HL-60/S4 treated with phorbol 12-myristate 13-acetate at 8.2 ng/mL for 4 days and 3 days (cell line): ENCODE data around the gene NCK1.

Experiments used
- in situ Hi-C: fragments of 300-500 bp; cut with MboI; formaldehyde crosslinking; loops from 2 replicates; pipeline ENCODE4 v1.15.0; 2022; ENCODE audit warnings: low sequenced_read_pairs

NCK1 gene

DNA sequence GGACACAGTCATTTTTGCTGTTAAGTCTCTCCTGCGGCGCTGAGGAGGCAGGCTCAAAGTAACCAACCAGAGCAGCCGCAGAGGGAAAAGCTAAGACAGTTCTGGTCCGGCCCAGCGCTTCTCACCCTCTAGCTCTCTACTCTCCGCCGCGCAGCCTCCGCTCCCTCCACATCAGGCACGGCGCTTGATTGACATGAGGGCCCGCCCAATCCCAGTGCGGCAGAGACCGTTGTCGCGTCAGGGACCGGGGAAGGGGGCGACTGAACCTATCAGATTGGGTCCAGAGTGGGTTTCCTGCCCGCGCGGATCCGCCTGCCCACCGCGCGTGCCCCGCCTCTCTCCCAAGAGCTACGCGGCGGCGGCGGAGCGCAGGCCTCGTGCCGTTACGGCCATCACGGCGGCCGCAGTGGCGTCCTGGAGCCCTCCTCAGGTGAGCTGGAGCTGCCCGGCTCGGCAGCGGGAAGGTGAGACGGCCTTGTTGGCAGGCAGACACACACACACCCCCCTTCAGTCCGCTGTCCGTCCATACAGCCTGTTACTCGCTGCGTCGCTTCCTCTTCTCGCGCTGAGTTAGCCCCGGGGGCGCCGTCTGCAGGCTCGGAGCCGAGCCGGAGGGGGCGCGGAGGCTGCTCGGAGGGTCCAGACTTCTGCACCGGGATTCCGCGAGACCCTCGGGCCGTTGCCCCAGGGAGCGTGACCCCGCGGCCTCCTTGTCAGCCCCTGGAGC is at the start of gene NCK1:
Gene NCK1 (plus strand): TSS at position 319 of the 727 bp plus-strand sequence. CDS start 65,794 bp downstream, outside the sequence.
- in situ Hi-C loops = no loop called here

DNA sequence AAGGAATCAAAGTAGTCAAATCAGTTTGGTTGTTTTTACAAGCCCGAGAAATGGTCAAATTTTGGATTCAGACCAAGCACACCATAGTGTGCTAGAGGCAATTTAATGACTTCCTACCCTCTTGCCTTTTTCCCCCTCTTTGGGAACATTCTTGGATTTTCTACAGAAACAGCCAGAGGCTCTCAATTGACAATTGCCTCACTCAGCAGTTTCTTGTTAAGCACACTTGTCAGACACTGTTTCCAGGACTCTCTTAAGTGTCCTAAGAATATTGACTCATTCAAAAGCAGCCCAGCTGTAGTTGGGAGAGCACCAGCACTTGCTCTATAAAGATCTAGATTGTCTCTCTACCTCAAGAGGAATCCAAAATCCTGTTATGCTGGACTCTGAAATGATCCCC is 44.6 kb upstream of the NCK1 start:
- in situ Hi-C loops = no loop called here

DNA sequence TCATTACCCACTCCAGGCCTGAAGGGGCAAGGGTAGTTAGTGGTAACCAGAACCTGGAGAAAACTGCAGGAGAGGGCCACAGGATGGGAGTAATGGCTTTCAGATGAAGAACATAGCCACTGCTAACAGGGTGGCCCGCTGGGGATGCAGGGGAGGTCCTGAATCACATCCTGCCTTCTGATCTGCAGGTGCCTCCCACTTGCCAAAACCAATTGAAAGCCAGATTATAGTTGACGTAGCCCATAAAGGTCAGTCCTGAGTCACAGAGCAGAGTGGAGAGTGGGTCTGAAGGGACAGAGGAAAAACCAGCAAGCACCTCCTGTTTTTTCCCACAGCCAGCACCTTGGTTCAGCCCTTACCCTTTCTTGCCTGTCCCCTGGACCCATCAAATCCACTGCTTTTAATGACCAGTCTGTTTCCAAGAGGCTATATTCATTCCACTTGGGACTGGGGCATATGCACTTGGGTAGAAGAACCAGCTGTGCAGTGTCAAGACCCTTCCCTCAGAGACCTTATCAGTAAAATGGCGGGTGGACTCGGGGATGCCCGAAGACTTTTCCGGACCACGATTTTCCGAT is 43.7 kb upstream of the NCK1 start:
- in situ Hi-C loops = no loop called here

DNA sequence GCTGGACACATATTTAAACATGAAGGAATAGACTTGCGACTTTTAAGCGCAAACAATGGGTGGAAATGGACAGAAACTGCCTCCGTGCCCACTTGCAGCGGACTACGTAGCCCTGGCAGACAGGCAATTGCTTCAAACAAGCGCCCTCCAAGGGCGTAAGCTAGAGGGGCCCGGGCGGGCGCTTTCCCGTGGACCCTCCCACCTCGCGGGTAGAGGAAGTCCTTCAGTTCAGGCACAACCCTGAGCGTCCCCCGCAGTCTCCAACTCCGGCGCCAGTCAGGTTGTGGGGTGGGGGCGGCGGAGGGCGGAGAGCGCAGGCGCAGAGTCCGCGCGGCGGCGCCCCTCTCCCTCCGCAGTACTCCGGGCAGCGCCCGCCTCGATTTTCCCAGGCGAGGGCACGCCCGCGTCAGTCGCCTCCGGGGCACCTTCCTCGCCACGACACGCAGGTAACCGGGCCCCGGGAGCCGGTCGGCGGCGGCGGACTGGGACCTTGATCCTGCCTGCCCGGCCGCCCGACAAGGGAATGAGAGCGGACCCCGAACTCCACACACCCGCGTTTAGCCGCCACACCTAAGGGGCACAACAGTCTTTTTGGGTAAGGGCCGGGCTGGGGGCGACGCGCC is 43.1 kb upstream of the NCK1 start, which contains the start of gene SLC35G2:
Gene SLC35G2 (plus strand): TSS at position 358 of the 623 bp plus-strand sequence. CDS start 35,335 bp downstream, outside the sequence.
- in situ Hi-C loops = no loop called here

DNA sequence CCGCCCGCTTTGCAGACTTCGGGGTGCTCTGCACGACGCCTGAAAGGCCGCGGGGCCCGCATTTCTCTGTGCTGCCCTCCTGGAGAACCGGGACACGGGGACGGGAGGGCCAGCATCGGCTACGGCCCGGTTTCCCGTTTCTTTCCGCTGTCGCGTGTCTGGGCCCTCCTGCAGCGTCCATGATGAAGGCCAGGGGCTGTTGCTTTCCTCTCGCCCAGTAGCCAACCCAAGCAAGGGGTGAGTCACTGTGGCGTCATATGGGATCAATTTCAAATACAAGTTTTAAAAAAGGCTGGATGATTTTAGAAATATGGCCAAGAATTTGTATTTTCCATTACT is 42.6 kb upstream of the NCK1 start:
- in situ Hi-C loops = no loop called here

DNA sequence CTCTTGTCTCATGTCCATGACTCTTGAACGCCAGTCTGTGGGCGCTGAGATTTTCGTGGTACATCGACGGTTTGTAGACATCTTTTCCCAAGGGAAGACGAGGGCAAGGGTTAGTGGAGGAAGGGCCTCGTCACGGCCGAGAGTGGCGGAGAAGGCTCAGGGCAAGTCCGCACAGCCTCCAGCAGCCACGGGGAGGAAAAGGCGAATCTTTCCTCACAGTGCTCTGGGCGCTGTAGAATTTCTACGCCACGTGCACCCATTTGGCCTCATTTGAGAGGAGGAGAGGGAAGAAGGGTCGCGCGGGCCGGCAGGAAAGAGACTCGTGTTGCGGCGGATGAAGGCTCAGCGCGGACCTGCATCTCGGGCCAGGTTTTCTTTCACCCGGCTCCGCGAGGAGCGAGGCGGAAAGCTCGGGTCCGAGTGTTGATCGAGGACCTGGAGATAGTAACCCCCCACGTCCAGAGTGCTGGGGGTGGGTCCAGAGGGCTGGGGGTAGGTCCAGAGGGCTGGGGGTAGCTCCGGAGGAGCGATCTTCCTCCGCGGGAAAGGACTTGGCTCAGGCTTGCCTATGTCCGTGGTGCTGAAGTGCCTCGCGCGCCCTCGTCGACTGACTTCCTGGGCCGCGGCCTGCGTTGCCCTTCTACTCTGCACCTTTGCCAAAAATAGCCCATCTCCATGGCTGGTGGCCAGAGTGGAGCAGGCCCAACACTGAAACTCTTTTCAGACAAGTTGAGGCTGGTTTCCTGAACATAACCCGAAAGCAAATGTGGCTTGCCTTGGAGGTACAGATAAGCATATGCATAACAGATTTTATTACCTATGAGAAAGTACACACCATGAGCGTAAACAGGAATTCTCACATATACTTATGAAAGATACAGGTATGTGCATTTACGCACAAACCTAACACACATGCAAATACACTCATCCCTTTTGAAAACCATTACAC is 42.0 kb upstream of the NCK1 start:
- in situ Hi-C loops = no loop called here

DNA sequence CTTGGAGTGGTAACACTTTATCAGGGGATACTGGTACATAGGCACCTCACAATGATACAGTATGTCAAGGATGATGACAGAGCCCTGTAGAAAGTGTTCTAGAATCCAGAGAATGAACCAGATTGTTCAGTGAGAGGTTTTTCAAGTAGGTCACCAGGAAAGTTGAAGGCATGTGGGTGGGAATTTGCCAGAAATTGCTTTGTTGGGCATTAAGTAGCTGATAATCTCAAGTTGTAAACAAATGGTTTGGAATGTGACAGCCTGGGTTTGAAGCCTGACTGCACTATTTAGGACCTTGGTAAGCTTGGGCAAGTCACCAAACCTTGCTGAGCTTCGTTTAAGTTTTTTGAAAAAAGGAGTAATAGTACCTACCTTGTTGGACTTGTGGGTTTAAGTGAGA is 30.5 kb upstream of the NCK1 start:
- in situ Hi-C loops = no loop called here

DNA sequence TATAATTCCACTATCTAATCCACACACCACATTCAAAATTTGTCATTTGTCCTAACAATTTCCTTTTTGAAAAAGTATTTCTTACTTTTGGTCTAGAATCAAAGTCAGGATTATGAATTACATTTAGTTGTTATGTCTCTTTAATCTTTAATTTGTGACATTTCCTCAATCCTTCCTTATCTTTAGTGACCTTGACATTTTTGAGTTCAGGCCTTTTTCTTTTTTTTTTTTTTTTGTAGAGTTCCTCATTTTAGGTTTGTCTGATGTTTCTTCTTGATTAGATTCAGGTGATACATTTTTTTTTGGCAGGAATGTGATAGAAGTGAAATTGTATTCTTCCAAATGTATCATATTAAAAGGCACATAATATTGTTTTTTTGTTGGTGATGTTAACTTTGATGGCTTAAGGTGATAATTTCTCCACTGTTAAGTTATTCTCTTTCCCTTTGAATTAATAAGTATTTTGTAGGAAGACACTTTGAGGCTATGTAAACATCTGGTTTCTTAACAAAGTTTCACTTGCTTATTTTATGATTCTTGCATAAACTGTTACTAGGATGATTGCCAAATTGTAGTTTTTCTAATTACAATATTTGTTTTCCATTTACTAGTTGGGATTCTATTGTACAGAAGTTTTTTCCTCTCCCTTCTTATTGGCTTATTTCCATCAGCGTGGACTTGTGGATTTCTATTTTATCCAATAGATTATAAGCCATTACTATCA is 26.8 kb upstream of the NCK1 start:
- in situ Hi-C loops = no loop called here

DNA sequence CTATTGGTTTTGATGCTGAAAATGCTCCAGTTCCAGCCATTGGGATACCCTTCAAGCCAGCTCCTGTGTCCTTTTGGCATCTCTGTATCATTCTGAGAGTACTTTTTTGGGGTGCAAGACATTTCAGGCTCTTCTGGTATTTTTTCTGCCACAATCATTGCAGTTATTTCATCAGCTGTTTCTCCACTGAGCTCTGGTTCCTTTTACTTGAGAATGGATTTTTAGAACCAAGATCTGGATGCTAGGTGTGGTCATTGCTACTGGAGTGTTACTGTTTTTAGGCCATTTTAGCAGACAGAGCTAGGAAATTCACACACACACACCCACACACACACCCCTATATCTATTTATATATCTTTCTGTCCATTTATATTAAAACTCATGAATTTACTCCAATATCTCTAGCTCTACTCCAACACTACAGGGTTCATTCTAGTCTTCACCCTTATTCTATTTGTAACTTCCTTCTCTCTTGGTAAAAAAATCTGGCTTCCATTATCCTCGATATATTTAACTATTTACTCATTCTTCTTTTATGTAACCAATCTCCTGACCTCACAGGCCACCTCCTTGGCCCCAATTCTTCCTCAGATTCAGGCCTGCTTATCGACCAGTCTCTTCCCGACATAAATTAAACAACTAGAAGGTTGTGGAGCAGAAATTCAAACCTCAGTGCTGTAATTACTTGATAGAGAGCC is 26.0 kb upstream of the NCK1 start:
- in situ Hi-C loops = no loop called here

DNA sequence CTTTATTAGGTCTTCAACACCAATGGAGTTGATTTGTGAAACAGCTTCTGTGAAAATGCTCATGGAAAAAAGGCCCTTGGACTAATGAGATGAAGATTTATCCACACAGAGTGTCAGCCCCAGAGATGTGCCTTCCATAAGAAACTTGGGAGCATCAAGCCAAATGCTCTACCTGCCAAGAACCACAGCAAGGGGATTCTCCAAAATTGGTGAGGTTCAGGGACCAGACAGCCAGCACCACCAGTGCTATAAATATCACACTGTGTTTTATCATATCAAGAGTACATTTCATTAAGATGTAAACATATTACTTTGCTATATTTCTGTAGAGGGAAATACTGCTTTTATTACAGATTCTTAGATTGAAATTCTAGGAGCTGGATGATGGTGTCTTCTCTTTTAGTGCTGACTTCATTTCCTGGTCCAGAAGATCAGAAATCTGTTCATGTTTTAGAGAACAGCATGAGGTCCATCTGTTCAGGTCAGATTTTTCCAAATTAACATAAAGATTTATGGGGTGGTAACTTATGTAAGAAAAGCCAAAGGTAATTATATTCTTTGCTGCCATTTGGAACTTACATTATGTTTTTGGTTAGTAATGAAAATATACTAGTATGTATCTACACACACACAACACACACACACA is 25.4 kb upstream of the NCK1 start:
- in situ Hi-C loops = no loop called here

DNA sequence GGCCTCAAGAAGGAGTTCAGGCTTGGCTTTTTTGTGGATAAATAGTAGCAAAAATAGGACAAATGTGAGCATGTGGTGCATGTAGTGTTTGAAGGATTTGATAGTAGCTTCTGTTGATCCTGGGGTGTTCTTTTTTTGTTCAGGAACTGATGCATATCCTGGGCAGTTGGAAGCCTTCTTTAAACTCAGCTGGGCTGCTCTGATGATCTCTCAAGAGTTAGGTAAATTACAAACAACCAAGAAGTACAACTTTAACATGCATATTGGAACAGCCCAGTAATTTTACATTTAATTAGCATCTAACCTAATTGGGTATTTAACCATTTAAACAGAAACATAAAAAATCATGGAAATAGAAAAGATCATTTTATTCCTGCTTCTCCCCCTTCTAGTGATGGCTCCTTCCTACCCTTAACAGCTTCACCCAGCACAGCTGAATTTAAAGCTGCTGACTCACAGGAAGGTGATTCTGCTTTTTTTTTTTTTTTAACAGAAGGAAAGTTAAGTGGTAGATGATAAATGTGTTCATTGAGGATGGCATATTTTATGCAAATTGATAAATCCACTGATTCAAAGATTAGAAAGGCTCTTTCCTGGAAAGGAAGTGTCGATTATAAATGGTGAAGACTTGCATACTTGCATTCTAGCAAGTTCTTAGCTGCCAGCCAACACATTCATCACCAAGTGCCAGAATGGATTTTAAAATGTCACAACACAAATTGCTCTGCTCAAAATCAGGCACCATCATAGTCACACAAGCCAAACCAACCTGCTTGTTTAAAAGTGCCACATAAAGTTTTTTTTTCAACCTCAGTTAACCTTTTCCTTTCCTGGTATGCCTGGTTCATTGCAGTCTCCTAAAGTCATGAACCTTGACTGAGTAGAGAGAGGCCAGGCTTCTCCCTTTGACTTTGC is 23.1 kb upstream of the NCK1 start:
- in situ Hi-C loops = no loop called here

DNA sequence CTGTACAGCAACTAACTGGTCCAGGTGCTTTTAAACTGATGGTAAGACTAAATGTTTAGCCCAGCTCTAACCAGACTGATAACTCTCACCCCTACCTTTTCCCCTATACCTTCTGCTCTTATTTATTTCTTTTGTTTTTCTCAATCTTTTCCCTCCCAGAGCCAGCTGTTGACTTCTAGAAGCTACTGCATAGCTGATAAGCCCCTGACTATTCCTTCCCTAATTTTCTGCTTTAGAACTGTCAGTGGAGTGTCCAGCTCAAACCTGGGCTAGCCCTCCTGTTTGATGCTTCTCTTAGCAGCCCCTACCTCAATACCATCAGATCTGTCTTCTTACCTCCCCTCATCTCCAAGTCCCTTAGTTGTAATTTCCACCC is 22.5 kb upstream of the NCK1 start:
- in situ Hi-C loops = no loop called here

DNA sequence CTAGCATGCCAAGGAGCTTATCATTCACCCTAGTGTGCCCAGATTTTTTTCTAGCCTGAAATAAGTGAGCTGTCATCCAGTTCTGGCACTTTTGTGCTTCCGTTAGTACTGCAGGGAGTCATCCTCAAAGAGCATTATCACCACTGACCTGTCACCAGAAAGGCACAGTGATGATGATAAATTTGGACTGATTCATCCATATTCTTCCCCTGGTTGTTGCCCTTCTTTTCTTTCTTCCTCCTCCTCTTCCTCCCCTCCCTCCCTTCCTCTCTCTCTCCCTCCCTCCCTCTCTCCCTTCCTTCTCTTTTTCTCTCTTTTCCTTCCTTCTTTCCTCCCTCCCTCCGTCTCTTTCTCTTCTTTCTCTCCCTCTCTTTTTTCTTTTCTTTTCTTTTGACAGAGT is 21.8 kb upstream of the NCK1 start:
- in situ Hi-C loops = no loop called here

DNA sequence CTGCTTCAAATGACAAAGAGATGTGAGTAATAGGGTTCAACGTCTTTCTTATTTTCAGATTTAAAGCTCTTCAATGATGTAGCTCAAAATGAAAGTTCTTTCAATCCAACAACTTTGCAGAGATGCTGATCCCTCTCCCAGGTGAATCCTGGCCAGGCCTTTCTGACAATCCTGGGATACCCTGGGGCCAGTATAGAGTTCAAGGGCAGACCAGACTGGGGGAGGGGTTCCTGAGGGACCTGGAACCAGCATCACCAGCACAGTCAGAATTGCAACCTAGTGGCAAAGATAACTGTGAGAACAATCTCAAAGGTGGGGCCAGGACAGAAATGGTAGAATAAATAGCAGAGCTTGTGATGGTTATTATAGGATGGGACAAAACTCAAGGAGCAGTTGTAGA is 19.7 kb upstream of the NCK1 start:
- in situ Hi-C loops = no loop called here

DNA sequence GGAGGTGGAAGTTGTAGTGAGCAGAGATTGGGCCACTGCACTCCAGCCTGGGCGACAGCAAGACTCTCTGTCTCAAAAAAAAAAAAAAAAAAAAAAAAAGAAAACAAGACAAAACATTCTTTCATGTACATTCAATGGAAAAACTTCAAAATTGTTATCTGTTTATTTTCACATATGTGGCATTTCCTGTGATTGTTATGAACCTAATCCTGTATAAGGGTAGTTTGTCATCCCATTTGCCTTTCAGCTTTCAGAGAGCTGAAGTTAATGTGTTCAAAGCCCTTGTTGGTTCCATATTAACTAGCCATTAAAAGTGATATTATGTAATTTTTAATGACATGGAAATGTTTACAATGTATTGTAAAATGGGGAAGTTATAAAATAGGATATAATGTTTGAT is 17.3 kb upstream of the NCK1 start:
- in situ Hi-C loops = no loop called here

DNA sequence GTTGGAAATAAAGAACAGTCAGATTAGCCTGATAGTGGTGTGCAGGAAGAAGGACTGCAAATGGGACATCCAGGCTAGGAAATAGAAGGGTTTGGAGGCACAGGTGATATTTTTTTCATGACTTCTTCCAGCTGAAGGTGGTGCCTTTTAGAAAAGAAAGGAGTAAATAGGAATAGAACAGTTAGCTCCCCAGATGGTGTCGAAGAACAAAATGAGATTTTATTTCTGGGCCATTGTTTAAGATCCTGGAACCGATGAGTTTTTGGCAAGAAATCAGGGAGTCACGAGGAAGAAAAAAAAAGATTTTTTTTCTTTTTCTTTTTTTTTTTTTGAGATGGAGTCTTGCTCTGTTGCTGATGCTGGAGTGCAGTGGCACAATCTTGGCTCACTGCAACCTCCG is 9.8 kb upstream of the NCK1 start:
- in situ Hi-C loops = no loop called here

DNA sequence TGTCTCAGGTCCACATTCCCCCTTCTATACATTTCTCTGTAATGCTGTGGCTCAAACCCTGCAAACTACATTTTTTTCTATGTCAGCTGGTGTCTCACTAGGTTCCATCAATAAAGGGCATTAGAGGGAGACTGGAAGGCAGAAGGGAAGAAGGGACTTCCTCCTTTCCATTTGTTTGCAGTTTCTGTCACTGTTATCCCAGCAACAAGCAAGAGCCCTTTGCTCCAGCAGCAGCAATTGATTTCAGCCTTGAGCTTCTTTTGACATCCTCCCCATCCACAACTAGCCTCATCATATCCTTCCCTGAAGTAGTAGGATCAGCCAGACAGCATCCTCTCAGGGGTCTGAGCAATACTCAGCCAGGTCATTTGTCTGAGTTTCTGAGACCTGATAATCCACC is 5.3 kb upstream of the NCK1 start:
- in situ Hi-C loops = no loop called here

DNA sequence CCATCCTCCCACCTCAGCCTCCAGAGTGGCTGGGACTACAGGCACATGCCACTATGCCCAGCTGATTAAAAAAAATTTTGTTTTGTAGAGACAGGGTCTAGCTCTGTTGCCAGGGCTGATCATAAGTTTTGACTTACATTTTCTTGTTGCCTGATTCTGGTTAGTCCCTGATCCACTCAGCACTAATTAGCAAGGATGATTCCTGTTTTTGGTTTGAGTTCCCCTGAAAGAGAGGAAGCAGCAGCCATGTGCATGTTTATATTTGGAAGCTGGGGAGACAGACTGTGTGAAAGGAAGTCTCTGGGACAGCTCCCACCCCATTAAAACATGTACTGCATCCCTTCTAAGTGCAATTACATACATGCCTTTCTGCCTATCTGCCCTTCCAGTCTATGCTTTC is 3.6 kb upstream of the NCK1 start:
- in situ Hi-C loops = no loop called here

DNA sequence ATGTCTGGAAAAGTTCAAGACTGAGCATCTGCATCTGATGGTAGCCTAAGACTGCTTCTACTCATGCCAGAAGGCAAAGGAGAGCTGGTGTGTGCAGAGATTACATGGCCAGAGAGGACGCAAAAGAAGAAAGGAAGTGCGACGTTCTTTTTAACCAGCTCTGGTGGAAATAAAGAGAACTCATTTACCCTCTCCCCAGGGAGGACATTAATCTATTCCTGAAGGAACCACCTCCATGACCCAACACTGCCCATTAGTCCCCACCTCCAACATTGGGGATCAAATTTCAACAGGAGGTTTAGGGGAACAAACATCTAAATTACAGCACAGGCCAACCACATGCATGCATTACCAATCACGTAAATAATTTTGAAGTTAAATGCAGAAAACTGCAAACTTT is 1.5 kb upstream of the NCK1 start:
- in situ Hi-C loops = no loop called here
